Hematopoietic multipotent progenitor cell treated with erythropoietin and hydrocortisone succinate and interleukin-3 and kit ligand, for 15 days (in vitro differentiated cells): ENCODE results near the gene SH3D19.
"Not testable (repeated sequence)": the region's sequence is repeated elsewhere in the genome, so short reads cannot be mapped to it uniquely, and the experiment has no call there.

ENCODE experiments used
- DNase-seq: peaks from one replicate; pipeline ENCODE4 v3.0.0-alpha.2; 2015; ENCODE audit warnings: low spot score

The SH3D19 gene

DNA sequence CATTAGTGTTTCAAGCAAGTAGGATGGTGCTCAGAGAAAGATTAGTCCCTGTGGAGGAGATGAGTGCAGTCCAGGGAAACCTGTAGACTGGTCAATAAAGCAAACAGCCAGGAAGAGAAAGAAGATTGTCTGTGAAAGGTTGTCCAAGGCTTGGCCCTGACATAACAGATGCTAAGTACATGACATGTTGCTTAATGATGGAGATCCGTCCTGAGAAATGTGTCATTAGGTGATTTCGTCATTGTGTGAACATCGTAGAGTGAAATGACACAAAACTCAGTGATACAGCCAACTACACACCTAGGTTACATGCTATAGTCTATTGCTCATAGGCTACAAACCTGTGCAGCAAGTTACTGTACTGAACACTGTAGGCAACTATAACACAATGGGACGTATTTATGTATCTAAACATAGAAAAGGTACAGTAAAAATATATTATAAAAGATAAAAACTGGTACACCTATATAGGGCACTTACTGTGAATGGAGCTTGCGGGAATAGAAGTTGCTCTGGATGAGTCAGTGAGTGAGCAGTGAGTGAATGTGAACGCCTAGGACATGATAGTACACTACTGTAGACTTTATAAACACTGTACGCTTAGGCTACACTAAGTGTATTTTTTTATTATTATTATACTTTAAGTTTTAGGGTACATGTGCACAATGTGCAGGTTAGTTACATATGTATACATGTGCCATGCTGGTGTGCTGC lies 57.4 kb downstream of the SH3D19 start:
- DNase-seq = no peak

DNA sequence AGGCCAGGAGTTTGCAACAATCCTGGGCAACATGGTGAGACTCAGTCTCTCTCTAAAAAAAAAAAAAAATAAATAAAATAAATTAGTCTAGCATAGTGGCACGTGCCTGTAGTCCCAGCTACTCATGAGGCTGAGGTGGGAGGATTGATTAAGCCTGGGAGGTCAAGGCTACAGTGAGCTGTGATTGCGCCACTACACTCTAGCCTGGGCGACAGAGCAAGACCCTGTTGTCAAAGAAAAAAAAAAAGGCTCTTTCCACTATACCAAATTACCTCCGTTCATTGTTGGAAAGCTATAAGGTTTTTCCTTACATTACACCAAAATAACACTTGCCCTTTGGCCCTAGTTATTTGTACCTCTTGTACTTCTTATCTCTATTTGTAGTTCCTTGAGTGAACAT lies 58.3 kb downstream of the SH3D19 start:
- no peak for DNase-seq

GRCh38 chr4:151266497-151266896 lies 58.9 kb downstream of the SH3D19 start:
- DNase-seq = no peak

- no peak for DNase-seq
Measured at GRCh38 chr4:151263455-151263854, 62.0 kb downstream of the SH3D19 start.

- no peak for DNase-seq
Measured at GRCh38 chr4:151260526-151260925, 64.9 kb downstream of the SH3D19 start.

DNA sequence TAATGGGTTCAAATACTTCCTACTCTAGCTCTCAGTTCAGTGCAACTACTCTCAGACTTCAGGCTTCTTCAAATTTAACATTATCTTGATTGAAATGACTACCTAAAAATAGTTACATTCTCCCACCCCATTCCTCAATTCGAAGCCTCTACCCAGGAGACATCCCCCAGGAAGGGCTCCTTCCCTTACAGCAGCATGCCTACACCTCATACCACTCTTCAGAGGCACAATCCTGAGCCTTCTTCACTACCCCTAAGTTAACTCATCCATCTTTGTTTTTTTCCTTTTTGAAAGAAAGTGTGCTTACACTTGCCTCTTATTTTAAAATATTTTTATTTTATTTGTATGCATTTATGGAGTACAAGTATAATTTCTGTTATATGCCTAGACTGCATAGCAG lies 65.7 kb downstream of the SH3D19 start:
- DNase-seq = no peak

DNA sequence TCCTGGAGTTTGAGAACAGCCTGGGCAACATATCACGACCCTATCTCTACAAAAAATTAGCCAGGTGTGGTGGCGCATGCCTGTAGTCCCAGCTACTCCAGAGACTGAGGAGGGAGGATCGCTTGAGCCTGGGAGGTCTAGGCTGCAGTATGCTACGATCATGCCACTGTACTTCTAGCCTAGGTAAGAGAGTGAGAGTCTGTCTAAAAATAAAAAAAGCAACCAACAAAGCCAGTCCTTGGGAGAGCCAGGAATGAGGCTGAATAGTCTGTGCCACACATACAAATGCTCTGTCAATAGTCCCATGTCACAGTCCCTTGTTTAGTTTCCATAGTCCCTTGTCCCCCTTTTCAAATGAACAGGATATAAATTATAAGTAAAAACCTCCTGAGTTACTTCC lies 67.7 kb downstream of the SH3D19 start:
- no peak for DNase-seq

- DNase-seq = no peak
Measured at GRCh38 chr4:151256134-151256533, 69.3 kb downstream of the SH3D19 start.

- DNase-seq = not testable (repeated sequence)
Measured at GRCh38 chr4:151255680-151256079, 69.7 kb downstream of the SH3D19 start.

DNA sequence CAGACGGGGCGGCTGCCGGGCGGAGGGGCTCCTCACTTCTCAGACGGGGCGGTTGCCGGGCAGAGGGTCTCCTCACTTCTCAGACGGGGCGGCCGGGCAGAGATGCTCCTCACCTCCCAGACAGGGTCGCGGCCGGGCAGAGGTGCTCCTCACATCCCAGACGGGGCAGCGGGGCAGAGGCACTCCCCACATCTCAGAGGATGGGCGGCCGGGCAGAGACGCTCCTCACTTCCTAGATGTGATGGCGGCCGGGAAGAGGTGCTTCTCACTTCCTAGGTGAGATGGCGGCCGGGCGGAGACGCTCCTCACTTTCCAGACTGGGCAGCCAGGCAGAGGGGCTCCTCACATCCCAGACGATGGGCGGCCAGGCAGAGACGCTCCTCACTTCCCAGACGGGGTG lies 70.2 kb downstream of the SH3D19 start:
- not testable (repeated sequence) for DNase-seq

GRCh38 chr4:151251603-151252304 lies 73.7 kb downstream of the SH3D19 start:
- no peak for DNase-seq

DNA sequence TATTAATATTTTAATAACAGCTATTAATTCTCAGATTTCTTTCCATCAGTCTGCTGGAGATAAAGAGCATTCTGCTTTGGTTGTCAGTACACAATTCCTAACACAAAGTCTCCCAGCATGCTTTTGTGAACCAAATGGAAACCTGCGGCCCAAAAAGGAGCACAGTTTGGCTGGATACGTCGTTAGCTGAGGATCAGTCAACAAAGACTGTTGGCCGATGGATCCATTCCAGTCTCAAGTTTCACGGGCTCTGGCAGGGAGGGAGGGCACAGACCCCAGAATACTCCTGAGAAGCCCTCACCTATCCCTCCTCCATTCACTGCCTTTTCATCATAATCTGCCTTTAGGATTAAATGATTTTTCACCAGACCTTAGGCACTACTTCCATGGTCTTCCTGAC lies 74.7 kb downstream of the SH3D19 start:
- no peak for DNase-seq

GRCh38 chr4:151248519-151248918 lies 76.9 kb downstream of the SH3D19 start:
- no peak for DNase-seq

DNA sequence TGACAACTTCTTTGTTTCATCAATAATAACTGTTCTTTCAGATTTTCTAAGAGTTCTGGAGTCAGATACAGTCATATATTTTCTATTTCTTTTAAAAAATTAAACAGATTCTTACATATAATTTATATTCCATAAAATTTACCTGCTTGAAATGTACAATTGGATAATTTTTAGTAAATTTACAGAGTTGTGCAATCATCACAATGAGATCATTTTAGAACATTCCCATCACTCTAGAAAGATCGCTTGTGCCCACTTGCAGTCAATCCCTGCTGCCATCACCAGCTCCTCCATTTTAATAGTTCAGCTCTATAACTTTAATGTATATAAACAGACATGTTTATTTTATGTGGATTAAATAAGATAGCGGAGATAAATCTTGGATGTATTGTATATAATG lies 78.0 kb downstream of the SH3D19 start:
- no peak for DNase-seq

DNA sequence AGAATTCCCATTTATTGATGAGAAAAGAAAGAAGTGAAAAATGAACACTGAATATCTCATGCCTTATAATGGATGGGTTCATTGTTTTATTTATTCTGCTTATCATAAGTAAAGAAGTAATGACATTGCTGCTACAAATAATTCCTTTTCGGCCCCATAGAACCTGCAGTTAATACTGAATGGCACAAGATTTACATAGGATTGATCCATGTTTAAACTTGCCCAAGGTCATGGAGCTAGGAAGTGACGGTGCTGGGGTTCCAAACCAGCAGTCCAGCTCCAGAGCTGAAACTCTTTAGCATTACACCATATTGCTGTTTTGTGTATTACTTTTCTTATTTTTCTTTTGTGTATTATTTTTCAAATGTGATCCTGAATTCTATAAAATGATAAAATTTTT lies 78.7 kb downstream of the SH3D19 start:
- DNase-seq = no peak

DNA sequence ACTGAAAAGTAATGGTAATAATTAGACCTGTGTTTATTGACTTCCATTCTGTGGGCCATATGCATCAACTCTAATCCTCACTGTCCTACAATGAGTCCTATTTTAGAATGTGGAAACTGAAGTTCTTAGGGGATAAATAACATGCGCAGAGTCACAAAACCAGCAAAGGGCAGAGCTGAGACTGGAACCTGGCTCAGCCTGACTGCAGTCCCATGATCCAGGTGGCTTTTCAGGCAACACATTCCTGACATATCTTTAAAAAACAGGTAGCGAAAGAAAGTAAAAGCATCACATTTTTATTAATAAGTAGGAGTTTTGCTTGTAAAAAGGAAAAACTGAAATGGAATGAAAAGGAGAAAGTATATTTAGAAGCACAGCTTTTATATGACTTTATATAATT lies 83.1 kb downstream of the SH3D19 start:
- DNase-seq = no peak

- no peak for DNase-seq
Measured at GRCh38 chr4:151239608-151240007, 85.8 kb downstream of the SH3D19 start.

DNA sequence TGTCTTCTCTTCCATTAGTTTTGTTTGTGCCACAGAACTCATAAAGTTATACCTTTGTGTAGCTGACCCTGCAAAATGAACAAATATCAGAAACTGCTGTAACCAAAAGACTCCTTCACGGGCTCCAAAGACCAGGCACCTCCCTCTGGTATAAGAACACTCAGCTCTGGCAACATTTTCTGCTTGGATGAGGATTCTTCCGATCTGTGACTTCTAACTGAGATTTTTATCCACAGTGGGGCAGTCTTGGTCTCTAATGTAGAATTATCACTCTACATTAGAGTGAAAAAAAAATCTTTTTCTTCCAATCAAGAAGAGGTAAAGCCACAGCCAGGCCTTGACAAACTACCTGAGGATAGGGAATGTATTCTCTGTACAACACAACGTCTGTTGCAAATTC lies 86.9 kb downstream of the SH3D19 start:
- no peak for DNase-seq

- no peak for DNase-seq
Measured at GRCh38 chr4:151236036-151236435, 89.4 kb downstream of the SH3D19 start.

GRCh38 chr4:151235373-151235772 lies 90.0 kb downstream of the SH3D19 start:
- not testable (repeated sequence) for DNase-seq

- no peak for DNase-seq
Measured at GRCh38 chr4:151233600-151233999, 91.8 kb downstream of the SH3D19 start.

GRCh38 chr4:151231915-151232595 lies 93.3 kb downstream of the SH3D19 start:
- no peak for DNase-seq
